Left hindlimb (tissue), 1 donor: ENCODE measurements around the gene ZFAND3.

Experiments
- DNase-seq: peaks from one replicate; pipeline ENCODE4 v3.0.0-alpha.2; 2018

Gene ZFAND3

GRCh38 chr6:38159596-38159995 is 340.1 kb downstream of the ZFAND3 start:
- DNase-seq, result no peak

- DNase-seq, result no peak
Measured at GRCh38 chr6:38160831-38161230, 341.3 kb downstream of the ZFAND3 start.

GRCh38 chr6:38161331-38161730 is 341.8 kb downstream of the ZFAND3 start:
- no peak for DNase-seq

DNA sequence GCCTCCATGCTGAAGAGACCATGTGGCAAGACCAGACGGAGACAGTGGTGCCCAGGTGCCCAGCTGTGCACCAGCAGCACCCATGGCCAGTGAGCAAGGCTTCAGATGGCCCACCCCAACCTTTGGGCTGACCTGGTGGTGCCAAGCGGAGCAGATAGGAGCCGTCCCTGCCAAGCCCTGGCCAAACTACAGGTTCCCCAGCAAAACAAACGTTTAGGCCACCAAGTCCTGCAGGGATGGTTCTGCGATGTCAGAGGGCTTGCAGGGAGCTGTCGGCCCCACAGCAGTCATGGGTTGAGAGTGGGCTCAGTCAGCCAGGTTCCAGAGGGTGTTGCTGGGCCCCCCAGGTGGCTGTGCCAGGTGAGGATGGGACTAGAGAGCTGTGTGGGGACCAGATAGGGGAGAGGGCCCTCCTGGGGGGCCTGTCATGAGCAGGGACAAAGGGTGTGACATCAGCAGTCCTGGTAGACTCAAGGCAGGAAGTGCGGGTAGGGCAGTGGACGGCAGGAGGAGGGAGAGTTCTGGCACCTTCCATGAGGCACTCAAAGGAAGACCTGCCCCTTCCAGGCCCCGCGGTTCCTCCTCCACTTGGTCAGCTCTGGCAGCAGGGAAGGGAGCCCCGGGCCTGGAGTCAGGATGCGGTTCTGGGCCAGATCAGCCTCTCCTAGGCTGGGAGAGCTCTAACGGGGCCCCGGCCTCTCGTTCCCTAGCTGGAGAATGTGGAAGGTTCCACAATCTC is 342.4 kb downstream of the ZFAND3 start:
- no peak for DNase-seq

DNA sequence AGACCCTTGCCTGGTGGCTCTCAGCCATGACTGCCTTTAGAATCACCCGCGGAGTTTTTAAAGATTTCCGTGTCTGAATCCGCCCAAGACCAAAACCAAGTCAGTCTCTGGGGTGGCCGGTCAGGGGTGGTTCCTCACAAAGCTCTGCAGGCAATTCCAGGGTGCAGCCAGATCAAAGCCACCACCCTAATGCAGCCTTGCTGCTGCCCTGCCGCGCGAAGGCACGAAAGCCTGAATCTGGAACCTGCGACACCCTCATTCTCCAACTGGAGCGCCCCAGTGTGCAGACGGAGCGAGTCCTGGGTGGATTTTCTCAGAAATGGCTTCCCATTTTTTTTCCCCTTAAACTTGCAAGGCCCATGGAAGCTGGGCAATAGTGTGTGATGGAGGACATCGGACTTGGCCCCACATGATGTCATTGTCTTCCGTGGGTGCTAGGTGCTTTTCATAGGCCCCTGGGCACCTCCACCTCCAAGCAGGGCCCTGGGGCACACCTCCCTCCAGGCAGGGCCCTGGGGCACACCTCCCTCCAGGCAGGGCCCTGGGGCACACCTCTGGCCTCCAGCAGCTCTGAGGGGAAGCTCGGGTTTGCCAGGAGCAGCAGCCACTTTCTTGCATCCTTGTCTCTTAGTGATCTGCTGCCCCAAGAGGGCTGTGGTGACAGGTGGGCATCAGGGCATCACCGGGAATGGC is 343.1 kb downstream of the ZFAND3 start:
- DNase-seq, result no peak

DNA sequence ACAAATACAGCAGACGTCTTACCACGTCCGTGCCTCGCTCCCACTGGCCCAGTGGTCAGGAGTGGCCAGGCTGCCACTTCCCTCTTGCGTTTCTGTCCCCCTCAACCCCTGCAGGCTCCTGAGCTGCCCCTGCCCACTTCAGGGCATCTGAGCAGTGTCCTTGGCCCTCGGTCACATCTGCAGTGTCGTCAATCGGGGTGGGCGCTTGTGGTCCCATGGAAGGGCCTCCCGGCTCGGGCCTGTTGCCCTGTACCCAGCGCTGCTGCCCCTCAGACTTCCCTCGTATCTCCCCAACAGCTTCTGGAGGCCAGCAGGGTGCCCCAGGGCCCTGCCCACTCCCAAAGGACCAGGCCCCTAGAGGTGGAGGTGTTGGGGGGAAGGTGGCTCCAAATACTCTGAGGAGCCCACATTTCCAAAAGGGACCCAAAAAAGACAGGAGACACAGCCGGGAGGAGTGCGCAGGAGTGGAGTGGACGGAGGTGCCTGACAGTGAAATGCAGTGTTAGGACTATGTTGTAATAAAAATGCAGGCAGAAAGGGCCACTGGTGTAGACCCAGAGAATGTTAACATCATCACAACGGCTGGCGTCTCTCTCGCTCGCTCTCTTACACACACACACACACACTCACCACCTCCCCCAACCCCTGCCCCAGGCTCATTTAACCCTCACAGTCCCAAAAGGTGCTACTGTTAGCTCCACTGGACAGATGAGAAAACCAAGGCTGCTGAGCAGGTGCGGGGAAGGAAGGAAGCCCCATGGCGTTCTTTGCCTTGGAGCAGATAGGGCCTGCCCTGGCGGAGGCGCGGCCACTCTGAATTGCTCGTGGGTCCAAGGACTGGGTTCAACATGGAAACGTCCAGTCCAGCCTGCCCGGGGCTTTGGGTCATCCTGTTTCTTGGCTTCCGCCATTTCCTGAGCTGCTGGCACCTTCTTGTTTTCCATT is 343.9 kb downstream of the ZFAND3 start:
- DNase-seq, result no peak

- DNase-seq, result no peak
Measured at GRCh38 chr6:38164131-38164481, 344.6 kb downstream of the ZFAND3 start.

- DNase-seq, result no peak
Measured at GRCh38 chr6:38164671-38165108, 345.2 kb downstream of the ZFAND3 start.

- DNase-seq, result no peak
Measured at GRCh38 chr6:38166411-38167240, 347.1 kb downstream of the ZFAND3 start.

DNA sequence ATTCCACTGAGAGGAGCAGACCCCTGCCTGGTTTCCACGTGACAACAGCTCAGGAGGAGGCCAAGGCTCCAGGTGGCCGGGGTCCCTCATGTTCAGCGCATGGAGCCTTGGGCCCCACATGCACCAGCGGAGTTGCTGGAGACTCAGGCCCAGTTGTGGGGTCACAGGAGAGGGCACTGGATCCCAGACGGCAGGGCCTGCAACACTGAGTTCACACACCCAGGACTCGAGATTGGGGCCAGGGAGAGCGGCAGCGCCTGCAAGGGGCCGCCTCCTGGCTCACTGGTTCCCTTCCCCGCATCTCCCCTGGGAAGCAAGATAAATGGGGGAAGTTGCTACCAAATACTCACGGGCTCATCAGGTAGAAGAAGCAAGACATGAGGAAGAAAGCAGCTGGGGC is 348.1 kb downstream of the ZFAND3 start:
- no peak for DNase-seq

DNA sequence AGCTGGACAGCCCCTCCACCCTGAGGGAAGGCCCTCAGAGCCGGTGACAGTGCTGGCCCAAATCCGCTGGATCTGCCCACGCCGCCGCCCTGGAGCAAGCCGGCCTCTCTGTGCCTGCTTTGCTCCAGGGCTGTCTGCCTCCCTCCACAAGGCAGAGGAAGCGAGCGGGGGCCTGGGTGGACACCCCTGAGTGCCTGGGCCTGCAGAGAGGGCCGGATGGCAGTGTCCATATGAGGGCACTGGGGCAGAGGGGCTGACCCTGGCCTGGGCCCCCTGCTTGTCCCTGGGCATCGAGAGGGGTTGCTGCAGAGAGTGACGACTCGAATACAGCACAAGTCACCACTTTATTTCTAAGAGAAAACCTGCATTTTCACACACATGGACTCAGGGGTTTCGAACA is 348.6 kb downstream of the ZFAND3 start:
- DNase-seq, result no peak

GRCh38 chr6:38168699-38169098 is 349.2 kb downstream of the ZFAND3 start:
- DNase-seq, result no peak

DNA sequence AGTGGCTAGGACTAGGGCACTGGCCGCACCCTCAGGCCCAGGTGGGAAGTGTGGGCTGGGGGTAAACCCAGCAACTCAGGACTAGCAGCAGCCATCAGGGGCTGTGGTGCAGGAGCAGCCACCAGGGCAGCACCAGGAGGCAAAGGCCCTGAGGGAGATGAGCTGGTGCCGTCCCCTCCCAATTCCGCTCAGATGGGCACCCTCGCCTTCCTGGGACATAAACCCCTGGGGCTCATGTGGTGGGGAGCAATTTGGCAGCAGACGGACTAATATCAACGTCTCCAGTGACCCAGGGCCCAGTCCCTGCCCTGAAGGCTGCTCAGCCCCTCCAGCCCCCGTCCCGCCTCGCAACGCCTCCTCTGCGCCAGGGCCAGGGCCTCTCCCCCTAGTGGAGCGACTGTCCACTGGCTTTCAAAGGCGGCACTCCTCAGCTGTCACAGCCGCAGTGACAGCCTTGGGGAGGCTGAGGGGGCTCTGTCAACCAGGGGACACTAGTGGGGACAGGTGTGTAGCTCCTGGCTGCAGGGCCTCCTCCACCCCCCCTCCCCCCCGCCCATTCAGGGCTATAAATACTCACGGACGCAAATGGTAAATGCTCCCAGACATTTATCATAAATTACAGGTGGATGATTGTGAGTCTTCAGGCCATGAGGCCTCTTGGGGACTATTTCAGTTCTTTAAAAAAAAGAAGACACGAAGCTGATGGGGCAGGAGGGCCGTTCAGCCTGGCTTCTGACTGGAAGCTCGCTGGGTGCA is 349.9 kb downstream of the ZFAND3 start:
- DNase-seq, result no peak

GRCh38 chr6:38169977-38170526 is 350.5 kb downstream of the ZFAND3 start:
- no peak for DNase-seq

DNA sequence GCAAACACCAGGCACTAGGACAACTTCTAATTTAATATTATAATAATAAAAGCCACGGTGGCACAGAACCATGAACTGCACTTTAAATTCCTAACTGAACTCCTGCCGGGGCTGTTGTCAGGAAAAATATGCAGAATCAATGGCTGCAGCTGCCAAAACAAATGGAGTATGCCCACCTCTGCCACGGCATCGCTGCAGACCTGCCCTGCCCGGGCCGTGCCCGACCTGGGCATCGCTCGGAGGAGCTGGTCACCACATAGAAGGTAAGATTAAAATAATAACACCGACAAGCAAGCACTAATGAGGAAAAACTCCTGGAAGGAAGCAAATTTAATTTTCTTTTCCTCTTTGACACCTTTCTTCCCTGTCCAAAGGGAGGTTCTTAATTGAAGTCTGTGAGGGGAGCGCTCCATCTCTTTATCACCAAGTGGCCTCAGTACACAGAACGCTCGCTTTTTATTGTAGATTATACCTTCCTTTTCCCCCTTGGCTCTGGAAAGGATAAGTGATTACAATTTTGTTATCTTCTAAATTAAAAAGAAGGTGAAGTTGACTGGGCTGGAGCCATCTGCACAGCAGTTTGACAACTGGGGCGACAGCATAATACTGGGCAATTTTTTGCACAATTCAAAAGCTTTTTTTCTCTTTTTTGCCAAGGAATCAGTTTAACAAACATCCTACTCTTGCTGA is 351.3 kb downstream of the ZFAND3 start:
- DNase-seq, result no peak

- DNase-seq, result no peak
Measured at GRCh38 chr6:38171997-38172738, 352.6 kb downstream of the ZFAND3 start.

DNA sequence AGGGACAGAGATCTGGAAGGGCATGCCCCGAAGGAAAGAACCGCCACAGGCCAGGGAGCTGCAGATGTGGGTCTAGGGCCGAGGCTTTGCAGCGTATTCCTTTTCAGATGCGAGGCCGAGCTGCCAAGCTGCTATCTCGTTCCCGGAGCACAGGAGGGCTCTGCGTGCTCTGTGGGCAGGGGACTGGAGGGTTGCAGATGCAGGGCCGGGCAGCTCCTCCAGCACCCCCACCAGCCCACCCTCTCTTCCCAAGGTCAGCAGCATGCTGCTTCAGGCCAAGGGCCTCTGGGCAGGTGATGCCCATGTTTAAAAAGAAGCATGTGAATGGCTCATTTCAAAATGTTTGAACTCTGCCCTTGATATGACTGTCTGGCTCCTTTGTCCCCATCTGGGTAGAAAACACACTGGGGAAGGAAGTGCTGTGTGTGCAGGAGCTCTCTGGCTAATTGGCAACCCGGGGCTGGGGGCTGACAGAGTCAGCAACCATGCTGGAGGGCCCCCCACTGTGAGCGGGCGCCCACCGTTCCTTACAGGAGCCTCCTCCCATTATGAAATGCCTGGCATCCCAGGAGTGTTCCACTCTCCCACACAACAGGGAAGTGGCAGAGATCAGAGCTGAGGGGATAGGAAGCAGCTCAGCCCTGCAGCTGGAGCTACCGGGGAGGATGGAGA is 353.3 kb downstream of the ZFAND3 start:
- DNase-seq, result no peak

DNA sequence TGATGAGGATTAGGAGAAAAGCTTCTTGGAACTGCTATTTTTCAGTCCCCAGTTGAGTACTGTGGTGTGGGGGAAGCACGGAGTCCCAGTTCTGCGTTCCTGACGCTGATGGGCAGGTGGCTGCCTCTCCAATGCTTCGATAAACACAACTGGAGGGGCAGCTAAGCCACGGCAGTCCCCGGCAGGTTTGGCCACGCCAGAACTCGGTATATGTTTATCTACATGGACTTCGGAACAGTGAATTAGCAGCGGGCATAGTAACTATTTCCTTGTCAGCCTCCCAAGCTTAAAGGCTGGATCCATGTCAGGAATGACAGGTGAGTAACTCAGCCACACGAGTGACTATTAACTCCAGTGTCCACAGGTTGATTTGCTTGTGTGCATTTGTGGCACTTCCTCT is 354.4 kb downstream of the ZFAND3 start:
- DNase-seq, result no peak

DNA sequence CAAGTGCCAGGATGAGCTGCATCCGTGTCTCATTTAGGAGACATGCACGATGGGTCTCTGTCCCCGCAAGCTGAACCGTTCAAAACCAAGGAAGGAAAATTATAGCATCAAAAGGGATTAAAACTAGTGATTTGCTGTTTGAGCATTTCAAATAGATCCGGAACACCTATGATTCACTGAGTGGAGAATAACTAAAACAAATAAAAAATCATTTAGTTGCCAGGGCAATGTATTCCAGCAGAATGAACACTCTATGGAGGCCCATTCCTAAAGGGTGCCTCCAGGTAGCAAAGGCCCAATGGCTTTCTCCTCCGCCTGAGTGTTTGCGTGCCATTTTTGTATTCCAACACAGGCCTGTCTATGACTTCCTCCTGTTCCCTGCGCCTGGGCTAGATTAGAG is 354.8 kb downstream of the ZFAND3 start:
- no peak for DNase-seq
